NCI-H524 treated with DMSO at 0.1 percent for 48 hours (cell line): ENCODE data around the gene EIPR1.

Source experiments
- DNase-seq: peaks from one replicate; lab custom pipeline; 2025; lab: John Stamatoyannopoulos, UW

EIPR1 gene

DNA sequence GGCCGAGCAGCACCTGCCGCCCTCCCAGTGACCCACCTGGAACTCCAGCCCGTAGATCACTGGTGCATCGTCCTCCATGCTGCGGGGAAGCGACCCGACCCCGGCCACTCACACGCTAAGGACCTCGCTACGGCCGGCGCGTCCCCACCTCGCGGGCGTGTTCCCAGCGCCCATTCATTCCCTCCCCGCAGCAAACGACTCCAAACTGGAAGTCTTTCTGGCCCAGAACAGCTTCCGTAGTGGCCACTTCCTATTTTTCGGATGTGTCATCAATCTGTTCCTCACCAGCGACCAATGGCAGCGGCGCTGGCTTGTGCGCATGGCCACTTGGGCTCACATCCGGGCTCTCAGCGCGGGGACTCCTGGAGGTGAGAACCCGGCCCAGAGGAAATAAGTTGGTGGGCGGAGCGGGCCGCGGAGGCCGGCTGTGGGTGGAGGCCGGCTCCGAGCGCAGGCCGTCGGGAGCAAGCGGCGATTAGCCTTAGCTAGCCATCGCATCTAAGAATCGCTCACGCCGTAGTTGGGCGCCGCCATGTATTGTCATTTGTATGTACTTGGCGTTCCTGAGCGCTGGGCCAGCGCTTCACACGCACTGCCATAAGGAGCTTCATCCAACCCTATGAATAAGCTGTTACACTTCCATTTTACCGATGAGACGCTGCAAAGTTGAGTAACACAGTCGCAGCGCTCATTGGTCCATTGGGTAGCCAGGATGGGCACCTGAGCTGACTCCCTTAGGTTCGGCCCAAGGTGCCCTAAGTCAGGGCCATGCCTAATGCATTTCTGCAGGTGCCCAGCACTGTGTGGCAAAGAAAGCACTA, at the start of gene EIPR1:
TSS of gene EIPR1 (minus strand) at position 207 of the 821 bp plus-strand sequence. CDS start at position 78, 129 bp downstream.
- peak; percentile 93 for DNase-seq

DNA sequence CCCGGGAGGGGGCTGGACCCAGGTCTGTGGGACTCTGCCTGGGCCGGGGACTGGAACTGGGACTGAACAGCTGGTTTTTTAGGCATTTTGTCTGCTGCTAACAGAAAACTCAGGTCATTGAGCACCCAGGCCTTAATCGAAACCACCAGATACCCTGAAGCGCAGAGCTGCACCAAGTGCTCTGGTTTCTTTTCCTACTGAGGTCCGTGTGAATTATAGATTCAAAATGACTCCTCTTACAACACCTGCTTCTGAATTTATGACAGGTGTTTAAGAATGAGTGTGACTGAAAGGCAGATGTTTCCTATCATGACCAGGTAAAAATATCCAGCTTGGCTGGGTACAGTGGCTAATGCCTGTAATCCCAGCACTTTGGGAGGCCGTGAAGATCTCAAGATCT, 49.7 kb upstream of the EIPR1 start:
- no peak for DNase-seq

DNA sequence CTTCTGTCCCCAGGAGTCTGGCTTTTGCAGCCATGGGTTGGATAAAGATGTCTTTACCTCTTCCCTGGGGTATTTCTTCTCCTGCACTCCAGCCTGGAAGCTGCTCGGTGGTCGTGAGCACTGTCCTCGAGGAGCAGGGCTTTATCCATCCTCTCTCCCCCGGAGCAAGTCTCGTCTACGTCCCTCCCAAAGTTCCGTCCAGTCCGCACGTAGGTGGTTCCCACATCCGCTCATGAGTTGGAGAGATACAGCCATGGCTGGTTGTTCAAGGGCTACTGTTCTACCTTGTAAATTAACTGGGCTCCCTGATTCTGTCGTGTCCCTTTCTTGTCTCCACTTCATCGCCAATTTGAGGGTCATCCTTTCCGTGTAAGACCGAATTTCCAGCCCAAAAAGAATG, 49.0 kb upstream of the EIPR1 start:
- DNase-seq: no peak

DNA sequence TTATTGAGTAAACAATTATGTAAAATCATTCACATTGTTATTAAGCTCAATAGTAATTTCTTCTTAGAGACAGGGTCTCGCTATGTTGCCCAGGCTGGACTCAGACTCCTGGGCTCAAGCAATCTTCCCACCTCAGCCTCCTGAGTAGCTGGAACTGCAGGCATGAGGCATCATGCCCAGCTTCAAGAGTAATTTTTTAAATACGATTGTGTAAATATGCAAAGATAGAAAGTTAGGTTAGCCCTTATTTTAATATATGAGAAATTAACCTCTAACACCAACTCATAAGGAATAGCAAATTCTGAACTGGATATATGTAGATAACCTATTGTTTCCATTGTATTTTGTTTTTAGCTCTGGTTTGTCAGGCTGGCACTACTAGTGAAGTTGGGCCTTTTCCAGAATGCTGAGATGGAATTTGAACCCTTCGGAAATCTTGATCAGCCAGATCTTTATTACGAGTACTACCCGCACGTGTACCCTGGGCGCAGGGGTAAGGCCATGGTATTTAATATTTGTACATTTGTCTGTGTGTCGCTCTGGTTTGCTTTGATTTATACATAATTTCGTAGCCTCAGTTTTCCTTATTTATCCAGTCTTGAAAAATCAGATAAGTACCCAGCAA, 46.7 kb upstream of the EIPR1 start:
- DNase-seq: no peak

DNA sequence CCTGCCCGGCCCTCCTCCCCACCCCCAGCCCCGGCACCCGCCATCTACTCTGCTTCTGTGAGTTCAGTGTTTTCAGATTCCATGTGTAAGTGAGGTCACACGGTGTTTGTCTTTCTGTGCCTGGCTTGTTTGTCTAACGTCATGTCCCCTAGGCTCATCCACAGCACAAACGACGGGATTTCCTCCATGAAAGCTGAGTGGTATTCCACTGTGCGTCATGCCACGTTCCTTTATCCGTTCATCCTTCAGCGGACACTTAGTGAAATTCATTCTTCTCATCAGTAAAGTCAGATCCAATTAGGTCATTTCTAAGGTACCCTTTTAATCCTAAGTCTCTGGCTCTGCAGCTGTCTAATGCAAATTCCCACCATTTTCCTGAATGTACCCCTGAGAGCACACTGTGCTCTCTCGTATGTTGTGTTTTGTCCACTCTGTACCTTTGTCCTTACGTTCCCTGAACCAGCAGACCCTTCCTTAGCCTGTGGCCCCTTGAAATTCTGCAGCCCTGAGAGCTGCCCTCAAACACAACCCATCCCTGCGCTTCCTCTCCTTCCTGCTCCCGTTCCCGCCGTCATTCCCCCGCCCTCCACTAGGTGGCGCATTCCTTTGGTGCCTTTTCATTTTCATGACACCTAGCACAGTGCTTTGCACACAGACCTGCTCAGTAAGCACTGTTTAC, 46.0 kb upstream of the EIPR1 start:
- DNase-seq: no peak

DNA sequence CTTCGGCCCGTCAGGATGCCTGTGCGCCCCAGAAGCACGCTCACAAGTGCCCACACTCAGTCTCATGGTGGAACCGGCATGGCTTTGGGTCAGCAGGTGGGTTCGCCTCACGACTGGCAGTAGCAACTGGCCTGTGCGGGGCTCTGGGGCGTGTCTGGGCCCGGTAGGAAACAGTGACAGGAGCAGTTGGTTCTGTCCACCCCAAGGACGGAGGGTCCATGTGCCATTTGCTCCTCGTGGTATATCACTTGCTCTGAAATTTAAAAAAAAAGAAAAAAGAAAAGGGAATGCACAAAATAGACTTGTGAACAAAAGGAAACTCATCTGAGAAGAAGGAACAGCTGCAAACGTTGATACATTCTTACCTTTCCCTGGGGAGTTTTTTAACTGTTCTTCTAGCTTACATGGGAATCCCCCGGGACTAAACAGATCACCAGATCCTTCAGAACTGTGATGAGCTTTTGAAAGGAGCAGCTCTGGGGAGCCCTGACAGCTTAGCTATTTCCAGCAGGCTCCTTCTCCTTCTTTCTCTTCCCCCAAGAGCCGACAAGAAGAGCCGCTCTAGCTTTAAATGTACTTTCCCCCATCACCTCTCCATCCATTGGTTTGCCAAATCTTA, 44.7 kb upstream of the EIPR1 start:
- no peak for DNase-seq

DNA sequence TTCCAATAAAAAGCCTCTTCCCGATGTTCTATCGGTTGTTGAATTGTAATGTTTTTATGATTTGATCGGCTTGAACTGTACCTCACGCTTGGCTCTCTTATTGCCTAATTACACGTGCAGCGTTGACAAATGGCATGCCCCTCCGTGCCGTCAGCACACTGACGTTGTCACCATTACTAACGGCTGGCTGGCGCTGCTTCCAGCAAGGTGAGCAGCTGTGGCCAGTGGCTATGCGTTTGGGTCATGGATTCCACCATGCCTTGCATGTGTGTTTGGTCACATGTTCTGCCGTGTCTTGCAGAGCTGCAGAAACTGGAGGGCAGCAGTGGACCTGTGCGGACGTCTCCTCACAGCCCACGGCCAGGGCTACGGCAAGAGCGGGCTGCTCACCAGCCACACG, 44.0 kb upstream of the EIPR1 start:
- no peak for DNase-seq

DNA sequence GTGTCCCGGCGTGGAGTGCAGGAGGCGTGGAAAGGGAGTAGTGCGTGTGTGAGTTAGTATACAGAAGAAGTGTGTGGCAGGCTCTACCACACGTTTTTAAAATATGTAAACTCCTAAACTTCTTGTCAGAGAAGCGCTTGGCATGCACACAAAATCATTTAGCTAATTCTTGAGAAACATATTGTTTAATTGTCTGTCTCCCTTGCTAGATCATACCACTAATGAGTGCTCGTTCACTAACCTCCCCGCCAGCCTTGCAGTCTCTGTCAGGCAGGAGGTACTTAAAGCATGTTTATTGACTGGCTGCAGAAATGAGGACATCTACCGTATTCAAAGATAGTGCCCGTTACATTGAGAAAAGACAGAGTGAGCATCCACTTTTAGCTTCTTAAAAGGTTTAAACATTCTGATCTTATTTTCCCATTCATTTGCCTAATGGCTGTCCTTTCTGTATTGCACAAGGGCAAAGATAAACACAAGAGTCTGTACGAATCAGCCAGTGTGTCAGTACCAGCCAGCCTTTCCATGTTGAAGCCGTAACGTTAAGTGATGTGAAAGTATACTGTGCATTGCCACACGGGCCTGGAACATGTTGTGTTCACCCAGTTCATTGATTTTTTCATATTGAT, 43.3 kb upstream of the EIPR1 start:
- no peak for DNase-seq

DNA sequence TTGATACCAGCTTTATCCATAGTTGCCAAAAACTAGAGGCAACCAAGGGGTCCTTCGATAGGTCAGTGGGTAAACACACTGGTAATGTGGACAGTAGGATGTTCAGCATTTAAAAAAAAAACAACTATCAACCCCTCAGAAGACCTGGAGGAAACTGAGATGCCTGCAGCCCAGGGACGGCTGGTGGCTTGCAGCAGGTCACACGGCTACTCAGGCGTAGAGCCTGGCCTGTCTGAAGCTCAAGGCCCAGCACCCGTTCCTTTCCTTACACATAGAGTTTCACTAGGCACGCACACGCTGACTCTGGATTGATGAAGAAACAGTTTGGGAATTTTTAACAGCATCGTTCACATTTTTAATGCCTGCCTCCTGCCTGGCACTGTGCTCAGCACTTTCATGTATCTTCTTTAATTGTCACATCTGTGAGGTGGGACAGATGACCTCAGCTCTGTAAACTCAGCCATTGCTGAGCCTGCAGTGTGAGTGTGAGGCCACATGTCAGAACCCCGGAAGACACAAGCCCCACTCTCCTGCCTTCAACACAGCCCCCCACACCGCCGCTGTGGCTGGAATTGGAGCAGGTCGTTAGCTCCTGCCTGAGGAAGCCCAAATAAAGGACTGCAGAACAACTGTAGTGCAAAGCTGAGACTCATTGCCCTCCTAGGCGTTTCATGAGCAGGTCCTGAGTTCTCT, 42.6 kb upstream of the EIPR1 start:
- DNase-seq: no peak

DNA sequence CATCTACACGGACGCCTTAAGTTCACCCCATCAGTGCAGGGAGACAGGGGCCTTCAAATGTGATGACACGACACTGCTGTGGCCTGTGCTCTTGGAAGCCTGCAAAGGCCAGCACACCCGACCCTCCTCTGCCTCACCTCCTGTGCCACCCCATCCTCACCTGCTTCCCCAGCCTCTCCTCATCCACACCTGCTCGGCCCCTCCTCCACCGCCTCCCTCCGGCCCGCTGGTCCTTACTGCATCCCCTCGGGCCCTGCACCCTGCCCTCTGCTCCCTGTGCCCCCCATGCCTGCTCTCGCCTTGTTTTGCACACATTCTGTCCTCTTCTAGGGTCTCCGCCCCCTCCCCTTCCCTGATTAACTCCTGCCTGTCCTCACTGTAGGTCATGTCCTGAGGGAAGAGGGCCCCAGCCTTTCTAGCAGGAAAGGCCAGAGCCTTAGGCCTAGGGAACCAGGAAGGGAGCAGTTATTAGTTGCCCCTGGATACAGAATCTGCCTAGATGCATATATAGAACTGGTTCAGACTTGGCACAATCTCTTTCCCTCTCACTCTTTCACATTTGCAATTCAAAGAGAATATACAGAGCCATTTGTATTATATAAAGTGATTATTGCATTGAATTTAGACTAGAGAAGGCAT, 41.3 kb upstream of the EIPR1 start:
- DNase-seq: no peak

DNA sequence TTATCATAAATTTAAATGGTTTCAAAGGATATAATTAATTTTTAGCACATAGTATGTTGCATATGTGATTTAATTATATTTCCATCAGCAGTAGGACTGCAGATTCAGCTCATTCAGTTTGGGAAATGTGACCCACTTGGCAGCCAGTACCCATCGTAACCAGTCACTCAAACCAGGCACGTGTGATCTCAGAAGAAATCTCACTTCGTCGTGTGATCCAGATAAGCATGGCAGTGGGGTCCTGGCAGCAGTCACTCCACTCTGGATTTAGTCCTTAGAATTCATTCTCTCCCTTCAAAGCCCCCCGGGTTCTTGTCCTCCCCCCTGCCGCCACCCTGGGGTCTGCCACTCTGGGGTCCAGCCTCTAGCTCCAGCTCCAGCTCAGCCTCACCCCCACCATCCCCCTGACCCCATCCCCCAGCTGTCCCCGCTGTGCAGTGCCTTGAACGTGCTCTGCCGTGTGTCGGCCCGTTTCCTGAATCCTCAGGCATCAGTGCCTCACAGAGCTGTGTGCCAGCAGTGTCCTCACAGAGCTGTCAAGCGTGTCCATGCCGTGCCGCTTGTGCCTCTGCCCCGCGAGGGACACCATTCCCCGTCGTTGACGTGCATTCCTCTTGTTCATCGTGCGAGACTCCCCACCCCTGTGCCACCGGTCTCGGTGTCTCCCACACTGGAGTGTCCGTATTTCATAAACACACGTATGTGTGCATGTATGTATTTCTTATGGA, 36.7 kb upstream of the EIPR1 start:
- no peak for DNase-seq

DNA sequence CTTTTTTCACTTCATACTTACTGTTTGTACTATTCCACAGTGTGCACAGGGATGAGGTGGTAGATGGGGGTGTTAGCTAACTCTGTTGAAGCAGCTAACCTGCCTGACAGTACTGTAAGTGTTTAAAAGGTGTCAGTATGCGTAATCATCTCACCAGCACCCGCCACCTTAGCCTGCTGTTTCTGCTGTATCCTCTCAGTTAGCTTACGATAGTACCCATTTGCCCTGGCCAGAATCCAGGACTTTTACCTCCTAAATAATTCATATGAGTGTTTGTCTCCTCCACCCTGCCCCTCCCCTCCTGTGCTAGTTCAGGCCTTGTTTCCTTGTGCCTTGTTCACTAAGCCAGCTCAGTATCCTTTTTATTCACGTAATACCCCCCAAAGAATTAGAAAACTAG, 36.1 kb upstream of the EIPR1 start:
- no peak for DNase-seq

DNA sequence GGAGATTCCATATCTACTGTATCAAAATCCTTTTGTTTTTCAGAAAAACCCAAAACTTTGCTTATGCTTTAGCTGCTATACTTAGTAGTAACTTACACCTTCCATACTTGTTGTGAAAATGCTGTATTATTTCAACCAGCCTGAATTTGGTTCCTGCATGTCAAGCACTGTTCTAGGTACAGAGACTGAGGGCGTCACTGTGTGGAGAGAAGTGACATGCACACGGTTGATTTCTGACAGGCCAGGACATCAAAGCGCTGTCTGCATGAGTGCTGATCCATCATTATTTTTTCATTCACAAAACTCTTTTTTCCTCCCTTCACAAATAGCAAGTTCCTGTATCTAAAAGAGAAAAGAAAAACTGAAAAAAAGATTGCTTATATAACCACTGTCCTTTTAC, 33.5 kb upstream of the EIPR1 start:
- DNase-seq: no peak

DNA sequence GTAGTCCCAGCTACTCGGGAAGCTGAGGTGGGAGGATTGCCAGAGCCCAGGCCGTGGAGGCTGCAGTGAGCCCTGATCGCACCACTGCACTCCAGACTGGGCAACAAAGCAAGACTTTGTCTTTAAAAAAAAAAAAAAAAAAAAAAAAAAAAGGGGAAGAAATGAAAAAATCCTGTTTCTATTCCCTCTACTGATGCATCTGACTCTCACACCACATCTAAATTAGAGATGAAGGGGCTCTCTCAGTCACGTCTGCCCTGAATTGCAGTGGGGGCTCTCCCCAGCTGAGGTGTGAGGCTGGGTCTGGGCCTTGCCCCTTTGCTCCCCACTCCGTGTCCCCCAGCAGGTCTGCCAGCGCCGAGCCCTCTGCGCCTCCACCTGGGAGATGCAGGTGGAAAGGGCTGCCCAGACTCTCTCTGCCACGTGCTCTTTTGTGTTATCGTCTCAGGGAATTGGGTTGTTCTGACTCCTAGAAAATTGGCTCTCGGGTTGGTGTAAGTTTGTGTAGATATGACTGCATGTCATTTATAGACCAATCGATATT, 32.1 kb upstream of the EIPR1 start:
- DNase-seq: no peak

DNA sequence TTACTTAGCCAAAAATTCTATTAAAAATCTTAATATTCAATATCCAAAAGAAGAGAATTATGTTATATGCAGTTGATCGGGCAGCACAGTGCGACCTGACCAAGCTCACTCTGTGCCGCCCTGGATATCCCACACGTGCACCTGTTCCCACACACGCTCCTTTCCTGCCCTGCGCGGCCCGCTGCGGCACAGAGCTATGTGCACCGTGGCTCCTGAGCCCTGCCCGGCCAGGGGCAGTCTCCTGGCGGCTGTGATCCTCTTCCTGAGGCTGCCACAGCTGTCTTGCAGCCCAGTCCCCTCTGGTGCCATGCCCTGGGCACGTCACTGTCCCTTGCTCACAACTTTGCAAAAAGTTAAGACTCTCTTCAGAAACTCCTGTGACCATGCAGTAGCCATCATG, 31.2 kb upstream of the EIPR1 start:
- no peak for DNase-seq

DNA sequence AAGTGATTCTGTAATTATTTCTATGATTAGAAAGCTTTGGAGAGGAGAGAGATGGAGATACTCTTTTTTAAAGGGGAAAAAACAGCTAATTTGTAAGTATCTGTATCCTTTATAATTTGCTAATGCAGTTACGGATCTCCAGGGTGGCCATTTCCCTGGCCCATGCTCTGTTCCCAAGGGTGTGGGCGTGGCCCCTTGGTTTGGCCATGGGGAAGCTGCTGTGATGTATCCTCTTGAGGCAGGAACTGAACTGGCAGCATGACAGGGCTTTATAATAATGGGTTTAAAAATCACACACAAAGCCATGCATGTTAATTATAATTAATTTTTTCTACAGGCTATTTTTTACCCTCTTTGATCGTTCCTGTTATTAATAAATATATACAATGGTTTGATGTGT, 28.9 kb upstream of the EIPR1 start:
- DNase-seq: no peak

DNA sequence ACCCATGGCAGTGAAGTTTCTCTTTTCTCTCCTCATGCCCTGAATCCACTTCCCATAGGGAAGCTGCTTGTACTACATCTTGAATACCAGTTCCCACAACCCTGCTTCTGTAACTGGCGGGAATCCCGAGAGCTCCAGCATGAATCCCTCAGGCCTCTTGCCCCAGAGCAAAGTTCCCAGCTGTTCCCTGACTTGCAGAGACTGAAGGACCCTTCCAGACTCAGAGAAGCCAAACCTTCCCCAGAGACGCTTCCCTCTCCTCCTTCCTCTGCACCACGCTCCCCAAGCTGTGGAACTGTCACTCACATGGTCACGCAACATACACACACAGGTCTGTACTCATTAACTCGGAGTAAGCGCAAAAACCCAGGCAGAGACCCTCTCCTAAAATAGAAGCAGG, 28.3 kb upstream of the EIPR1 start:
- DNase-seq: no peak

DNA sequence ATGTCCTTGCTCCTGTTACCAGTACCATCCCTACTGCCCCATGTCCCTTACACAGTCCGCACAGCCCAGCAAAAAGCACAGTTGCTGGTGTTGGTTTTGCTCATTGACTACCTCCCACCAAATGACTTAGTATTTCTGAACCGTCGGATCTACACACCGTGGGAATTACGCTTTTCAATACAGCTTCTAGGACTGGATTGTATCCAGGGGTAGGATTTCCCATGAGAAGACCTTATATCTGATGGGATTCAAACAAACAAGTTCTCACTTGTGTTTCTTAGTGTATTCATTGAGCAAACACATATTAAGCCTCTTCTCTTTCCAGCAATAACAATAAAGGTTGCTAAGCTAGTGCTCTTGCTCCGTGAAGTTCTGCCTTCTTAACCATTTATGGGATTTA, 27.7 kb upstream of the EIPR1 start:
- DNase-seq: no peak

DNA sequence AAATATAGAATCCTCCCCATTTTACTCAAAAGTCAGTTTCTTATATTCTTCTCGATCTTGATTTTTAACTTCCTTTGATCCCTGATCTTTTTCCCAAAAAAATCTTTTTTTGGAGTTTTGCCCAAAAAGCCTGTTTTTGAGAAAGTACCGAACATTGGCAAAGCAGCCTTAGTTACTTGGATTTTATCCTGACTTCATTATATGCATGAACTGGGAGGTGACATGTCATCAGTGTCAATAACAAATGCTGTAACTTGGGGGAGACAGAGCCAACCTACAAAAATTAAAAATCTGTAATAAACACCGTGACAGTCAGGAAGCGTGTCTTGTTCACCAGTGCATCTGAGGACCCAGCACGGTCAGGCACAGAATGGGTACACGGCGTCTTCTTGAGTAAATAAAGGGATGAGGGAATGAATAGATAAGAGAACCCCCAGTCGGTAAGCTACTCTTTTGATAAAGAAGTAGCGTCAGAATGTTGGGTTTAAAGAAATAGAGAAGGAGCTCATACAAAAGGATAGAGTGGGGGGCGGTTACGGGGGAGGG, 26.8 kb upstream of the EIPR1 start:
- no peak for DNase-seq
